Measurements from ENCODE around the gene RGS7. TPM values are rescaled to one million over a fixed set of nuclear protein-coding genes. Genes with fewer than 3 reads are reported as not detected.

The RGS7 gene
- total and polyA plus RNA-seq, 2 of the 4 experiments (the other 2 are of a cell fraction), result 0.58 to 0.72 TPM

DNA sequence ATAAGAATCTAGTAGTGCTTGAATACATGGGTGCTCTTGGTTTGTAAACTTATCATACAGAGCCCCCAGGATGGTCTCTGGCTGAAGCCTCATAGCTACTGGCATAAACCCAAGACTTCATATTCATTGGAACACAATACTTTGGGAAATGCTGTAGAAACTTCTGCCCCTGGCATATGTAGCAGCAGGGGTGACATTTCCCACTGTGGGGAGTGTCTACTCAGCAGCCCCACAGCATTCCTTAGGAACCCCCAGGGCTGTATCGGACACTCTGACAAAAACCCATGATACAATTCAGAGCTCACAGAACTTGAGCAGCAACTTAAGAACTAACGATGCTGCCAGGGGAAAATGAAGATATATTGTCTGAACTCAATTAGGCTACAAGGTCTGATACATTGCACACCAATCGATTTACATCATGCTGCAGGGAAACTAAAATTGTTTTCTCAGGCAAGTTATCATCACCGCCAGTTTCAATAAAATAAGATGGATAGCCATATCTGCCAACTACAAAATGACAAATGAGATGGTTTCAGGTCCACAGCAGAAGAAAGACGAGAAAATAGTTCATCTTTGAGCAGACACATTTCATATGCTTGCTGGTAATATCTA, 564.0 kb downstream of the RGS7 start:
- Histone ChIP-seq H4K20me1 (ENCODE audit: insufficient read depth, low read length) (no peaks in the 10 kb centered on the region), H2BK120ac (ENCODE audit: low read depth, low read length) (no peak overlapping the region), H2BK15ac (ENCODE audit: low read depth, low read length) (no peak overlapping the region), H2AK5ac (ENCODE audit: low read depth, low read length) (no peak overlapping the region), H2AFZ (replicated peaks; ENCODE audit: low read length, poor library complexity) (no peak overlapping the region), H3K9me1 (ENCODE audit: insufficient read depth, low read length) (no peaks in the 10 kb centered on the region), H3K56ac (ENCODE audit: extremely low read depth, insufficient read depth, low read length) (no peak overlapping the region), H3K4ac (ENCODE audit: low read depth, low read length) (no peak overlapping the region), H2AK9ac (replicated peaks; ENCODE audit: low read depth, low read length, poor library complexity) (no peak overlapping the region), H3K23ac (ENCODE audit: low read depth, low read length) (no peak overlapping the region), H3K4me3 (ENCODE audit: insufficient read depth, low read depth, low read length) (no peak overlapping the region), H3K36me3 (ENCODE audit: control insufficient read depth, insufficient read depth, low read length) (no peaks in the 10 kb centered on the region), H2BK20ac (ENCODE audit: low read depth, low read length) (no peak overlapping the region), H3K4me2 (ENCODE audit: low read depth, low read length) (no peak overlapping the region), H3K14ac (replicated peaks; ENCODE audit: low read depth, low read length) (no peak overlapping the region), H3K18ac (ENCODE audit: low read depth, low read length) (no peak overlapping the region), H3K79me1 (ENCODE audit: low read depth in 1 of 2, low read length in 2 of 2) (no peaks in the 10 kb centered on the region), H3K4me1 (ENCODE audit: control insufficient read depth, insufficient read depth, low read length) (no peaks in the 10 kb centered on the region), H4K8ac (ENCODE audit: low read depth in 2 of 2, low read length in 2 of 2) (no peak overlapping the region), H4K91ac (ENCODE audit: insufficient read depth, low read depth, low read length) (no peak overlapping the region; the same call in 1 of the 2 replicates), H3K9me3 (ENCODE audit: control insufficient read depth, insufficient read depth, low read length) (no peaks in the 10 kb centered on the region), H3K27me3 (ENCODE audit: control insufficient read depth, insufficient read depth, low read length) (no peaks in the 10 kb centered on the region), H2BK5ac (ENCODE audit: low read depth, low read length, poor library complexity, severe bottlenecking) (no peak overlapping the region), H3K9ac (ENCODE audit: low read depth, low read length) (no peak overlapping the region), H4K5ac (ENCODE audit: low read depth, low read length) (no peak overlapping the region), H3K27ac (ENCODE audit: insufficient read depth, low read length) (no peak overlapping the region)
- BruUV-seq (replicated peaks), result no TSS peak
- CTCF ChIA-PET, result interaction anchor here (0.6 kb wide), 1 partner anchor 173 kb away, joined by 3 read pairs; no protein-coding TSS in a partner anchor
- intact Hi-C loops (cut with micrococcal nuclease) (no loop called here), in situ Hi-C loops (cut with MboI; ENCODE audit: low sequenced_read_pairs) (no loop called here), dilution Hi-C loops (cut with HindIII; ENCODE audit: low sequenced_read_pairs, unreplicated experiment) (no loop called here)
- DNase-seq (no peak), ATAC-seq (ENCODE audit: low read depth) (no peak)
- POLR2A ChIA-PET (ENCODE audit: unreplicated experiment), result no interaction called here
- no CpG with 5 or more reads among the region's 5 CpGs for WGBS, 2 experiments (ENCODE audit: extremely low coverage in 2 of 2, insufficient read length in 1 of 2)
- TF ChIP-seq BHLHE40 (IDR thresholded peaks at IDR 0.05; ENCODE audit: low read depth, low read length), result no peak
- no peak for TF ChIP-seq RAD21 (IDR thresholded peaks at IDR 0.05; ENCODE audit: low read length)
- TF ChIP-seq MAZ (IDR thresholded peaks at IDR 0.05; ENCODE audit: borderline replicate concordance, low read depth, low read length), result no peak
- no peak for TF ChIP-seq FOS (IDR thresholded peaks at IDR 0.05; ENCODE audit: low read depth, low read length)
- TF ChIP-seq MAFK (IDR thresholded peaks at IDR 0.05; ENCODE audit: low read depth, low read length), result no peak
- TF ChIP-seq POLR2A (IDR thresholded peaks at IDR 0.05; ENCODE audit: low read depth, low read length), result no peak
- TF ChIP-seq CHD1 (IDR thresholded peaks at IDR 0.05; ENCODE audit: low read depth, low read length), result no peak
- TF ChIP-seq MXI1 (IDR thresholded peaks at IDR 0.05; ENCODE audit: borderline replicate concordance, low read depth, low read length), result no peak
- no peak for TF ChIP-seq CEBPB (IDR thresholded peaks at IDR 0.05; ENCODE audit: low read depth, low read length)
- no peak for TF ChIP-seq ELK1 (IDR thresholded peaks at IDR 0.05; ENCODE audit: borderline replicate concordance, low read depth, low read length)
- no peak for TF ChIP-seq SMC3 (IDR thresholded peaks at IDR 0.05; ENCODE audit: low read depth, low read length)
- no peak for TF ChIP-seq CTCF (conservative IDR thresholded peaks at IDR 0.05; ENCODE audit: low read depth, low read length)
- no peak for TF ChIP-seq USF2 (IDR thresholded peaks at IDR 0.05; ENCODE audit: low read depth, low read length)

Measured in IMR-90 (cell line).